Measurements from ENCODE around the gene TECTB. TPM values are rescaled to one million over a fixed set of nuclear protein-coding genes. Genes with fewer than 3 reads are reported as not detected.

TECTB gene
- total RNA-seq, 1 experiment from 2014 or later: not detected

- Histone ChIP-seq H3K9me3 (ENCODE audit: low read depth, low read length, poor library complexity, severe bottlenecking) (no peaks in the 10 kb centered on the region), H3K4me1 (ENCODE audit: insufficient read depth, low read length, poor library complexity, severe bottlenecking) (no peaks in the 10 kb centered on the region), H3K4me3 (ENCODE audit: low read depth, low read length, poor library complexity, severe bottlenecking) (no peak overlapping the region), H3K36me3 (ENCODE audit: insufficient read depth, low read length, poor library complexity, severe bottlenecking) (no peaks in the 10 kb centered on the region), H3K27ac (ENCODE audit: low read depth, low read length, poor library complexity, severe bottlenecking) (no peak overlapping the region), H3K27me3 (replicated peaks; ENCODE audit: insufficient read depth, low read depth, low read length, poor library complexity) (no peaks in the 10 kb centered on the region)
- BruUV-seq (replicated peaks): no TSS peak
- intact Hi-C loops (cut with micrococcal nuclease; ENCODE audit: unreplicated experiment): no loop called here
- ChIA-PET POLR2A (ENCODE audit: low non-redundant PET) (no interaction called here), CTCF (no interaction called here)
- no peak for DNase-seq (ENCODE audit: low spot score)
- TF ChIP-seq, protein P1, sequence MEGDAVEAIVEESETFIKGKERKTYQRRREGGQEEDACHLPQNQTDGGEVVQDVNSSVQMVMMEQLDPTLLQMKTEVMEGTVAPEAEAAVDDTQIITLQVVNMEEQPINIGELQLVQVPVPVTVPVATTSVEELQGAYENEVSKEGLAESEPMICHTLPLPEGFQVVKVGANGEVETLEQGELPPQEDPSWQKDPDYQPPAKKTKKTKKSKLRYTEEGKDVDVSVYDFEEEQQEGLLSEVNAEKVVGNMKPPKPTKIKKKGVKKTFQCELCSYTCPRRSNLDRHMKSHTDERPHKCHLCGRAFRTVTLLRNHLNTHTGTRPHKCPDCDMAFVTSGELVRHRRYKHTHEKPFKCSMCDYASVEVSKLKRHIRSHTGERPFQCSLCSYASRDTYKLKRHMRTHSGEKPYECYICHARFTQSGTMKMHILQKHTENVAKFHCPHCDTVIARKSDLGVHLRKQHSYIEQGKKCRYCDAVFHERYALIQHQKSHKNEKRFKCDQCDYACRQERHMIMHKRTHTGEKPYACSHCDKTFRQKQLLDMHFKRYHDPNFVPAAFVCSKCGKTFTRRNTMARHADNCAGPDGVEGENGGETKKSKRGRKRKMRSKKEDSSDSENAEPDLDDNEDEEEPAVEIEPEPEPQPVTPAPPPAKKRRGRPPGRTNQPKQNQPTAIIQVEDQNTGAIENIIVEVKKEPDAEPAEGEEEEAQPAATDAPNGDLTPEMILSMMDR (conservative IDR thresholded peaks at IDR 0.05; ENCODE audit: low read depth, low read length): no peak
- TF ChIP-seq EZH2 (IDR thresholded peaks at IDR 0.05; ENCODE audit: borderline replicate concordance, low read depth, low read length, poor library complexity, severe bottlenecking): no peak
Observed at GRCh38 chr10:112335868-112336265, 52.7 kb downstream of the TECTB start.

DNA sequence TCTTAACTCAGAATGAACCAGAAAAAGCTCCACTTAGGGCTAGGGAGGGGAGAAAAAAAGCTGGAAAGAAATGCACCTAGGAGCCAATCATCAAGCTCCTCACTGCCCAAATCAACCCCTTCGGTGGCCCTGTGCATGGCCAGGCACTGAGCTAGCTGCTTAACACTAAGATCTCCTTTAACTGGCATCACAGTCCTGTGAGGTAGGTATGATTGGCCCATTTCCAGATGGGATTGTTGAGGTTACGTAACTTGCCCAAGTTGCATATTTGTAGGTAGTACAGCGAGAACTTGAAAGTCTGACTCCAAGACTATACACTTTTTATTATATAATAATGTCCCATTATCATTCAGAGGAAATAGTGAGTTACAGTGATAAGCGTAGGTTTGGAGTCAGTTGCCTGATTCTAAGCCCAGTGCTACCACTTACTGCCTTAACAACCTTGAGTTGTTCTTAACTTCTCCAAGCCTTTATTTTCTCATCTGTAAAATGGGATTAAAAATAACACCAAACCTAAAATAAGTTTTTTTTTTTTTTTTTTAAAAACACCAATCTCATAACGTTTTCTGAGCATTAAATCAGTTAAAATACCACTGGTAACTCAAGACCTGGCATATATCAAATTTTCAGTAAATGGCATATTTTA lies 53.5 kb downstream of the TECTB start:
- POLR2A ChIA-PET (ENCODE audit: low non-redundant PET): no interaction called here
- CTCF ChIA-PET: no interaction called here
- no peak overlapping the region for H3K27ac ChIP-seq (ENCODE audit: low read depth, low read length, poor library complexity, severe bottlenecking)
- DNase-seq (ENCODE audit: low spot score): no peak
- H3K9me3 ChIP-seq (ENCODE audit: low read depth, low read length, poor library complexity, severe bottlenecking): no peaks in the 10 kb centered on the region
- H3K36me3 ChIP-seq (ENCODE audit: insufficient read depth, low read length, poor library complexity, severe bottlenecking): no peaks in the 10 kb centered on the region
- H3K27me3 ChIP-seq (replicated peaks; ENCODE audit: insufficient read depth, low read depth, low read length, poor library complexity): no peaks in the 10 kb centered on the region
- TF ChIP-seq, protein P1 (conservative IDR thresholded peaks at IDR 0.05; ENCODE audit: low read depth, low read length): no peak
- no peak for TF ChIP-seq EZH2 (IDR thresholded peaks at IDR 0.05; ENCODE audit: borderline replicate concordance, low read depth, low read length, poor library complexity, severe bottlenecking)
- intact Hi-C loops (cut with micrococcal nuclease; ENCODE audit: unreplicated experiment): no loop called here
- no peaks in the 10 kb centered on the region for H3K4me1 ChIP-seq (ENCODE audit: insufficient read depth, low read length, poor library complexity, severe bottlenecking)
- no peak overlapping the region for H3K4me3 ChIP-seq (ENCODE audit: low read depth, low read length, poor library complexity, severe bottlenecking)
- BruUV-seq (replicated peaks): no TSS peak

DNA sequence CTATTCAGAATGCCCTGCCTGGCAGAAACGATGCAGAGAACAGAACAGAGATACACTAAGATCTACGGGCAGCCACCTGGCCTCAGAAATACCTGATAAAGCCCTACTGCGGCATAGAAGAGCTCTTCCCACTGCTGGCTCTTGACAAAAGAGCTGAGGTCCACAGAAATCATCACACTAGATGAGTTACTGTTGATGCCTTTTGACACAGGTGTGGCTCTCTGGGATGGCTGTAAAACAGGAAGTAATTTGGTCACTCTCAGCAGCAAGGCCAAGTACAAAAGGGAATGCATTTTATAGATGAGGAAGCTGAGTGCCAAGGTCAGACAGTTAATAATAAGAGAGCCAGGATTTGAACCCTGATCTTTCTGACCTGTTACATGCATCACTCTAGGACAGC lies 55.8 kb downstream of the TECTB start:
- no TSS peak for BruUV-seq (replicated peaks)
- Histone ChIP-seq H3K36me3 (ENCODE audit: insufficient read depth, low read length, poor library complexity, severe bottlenecking) (no peaks in the 10 kb centered on the region), H3K4me1 (ENCODE audit: insufficient read depth, low read length, poor library complexity, severe bottlenecking) (no peaks in the 10 kb centered on the region), H3K9me3 (ENCODE audit: low read depth, low read length, poor library complexity, severe bottlenecking) (no peaks in the 10 kb centered on the region), H3K27ac (ENCODE audit: low read depth, low read length, poor library complexity, severe bottlenecking) (no peak overlapping the region), H3K27me3 (replicated peaks; ENCODE audit: insufficient read depth, low read depth, low read length, poor library complexity) (no peaks in the 10 kb centered on the region), H3K4me3 (ENCODE audit: low read depth, low read length, poor library complexity, severe bottlenecking) (no peak overlapping the region)
- CTCF ChIA-PET: no interaction called here
- intact Hi-C loops (cut with micrococcal nuclease; ENCODE audit: unreplicated experiment): no loop called here
- TF ChIP-seq, protein P1 (conservative IDR thresholded peaks at IDR 0.05; ENCODE audit: low read depth, low read length): no peak
- TF ChIP-seq EZH2 (IDR thresholded peaks at IDR 0.05; ENCODE audit: borderline replicate concordance, low read depth, low read length, poor library complexity, severe bottlenecking): no peak
- POLR2A ChIA-PET (ENCODE audit: low non-redundant PET): no interaction called here
- DNase-seq (ENCODE audit: low spot score): no peak
